ENCODE data around the gene CBR3.

- TF ChIP-seq POLR2AphosphoS5 (IDR thresholded peaks at IDR 0.05; ENCODE audit: insufficient read depth, low read depth, low read length) (no peak), POLR2A (IDR thresholded peaks at IDR 0.05; ENCODE audit: low read depth, low read length) (no peak), CTCF (IDR thresholded peaks at IDR 0.05; ENCODE audit: extremely low read depth in 1 of 2, insufficient read depth in 1 of 2, low read depth in 1 of 2, low read length in 2 of 2) (no peak)
These were observed 24.6 kb downstream of the CBR3 start for GRCh38 chr21:36159356-36159921.

All from endothelial cell of umbilical vein (primary cell).